HepG2 (cell line): ENCODE measurements around the gene ELP2. TPM values are rescaled to one million over a fixed set of nuclear protein-coding genes. Genes with fewer than 3 reads are reported as not detected.
A peak's percentile ranks its signal among the peaks of the same experiment; 100 is the strongest.

Experiments
- ARID4A ChIP-seq: sonication (generic); formaldehyde crosslinking; IDR thresholded peaks from 2 replicates; pipeline ENCODE4 v1.5.0; 2020; ENCODE audit warnings: mild to moderate bottlenecking, missing genetic modification reagents, borderline replicate concordance
- ARID5B ChIP-seq: IDR thresholded peaks from 2 replicates; pipeline ENCODE4 v1.4.0; 2020; ENCODE audit warnings: mild to moderate bottlenecking, missing genetic modification reagents
- ATAD3A ChIP-seq: sonication (generic); formaldehyde crosslinking; IDR thresholded peaks from 2 replicates; pipeline ENCODE4 v1.4.0; 2020; ENCODE audit warnings: missing genetic modification reagents
- DMAP1 ChIP-seq: IDR thresholded peaks from 2 replicates; pipeline ENCODE4 v1.6.1; 2016
- FIP1L1 ChIP-seq: fragments of 200-400 bp; formaldehyde crosslinking; IDR thresholded peaks from 2 replicates; pipeline ENCODE4 v1.6.1; 2018; ENCODE audit warnings: low read depth, mild to moderate bottlenecking, low read length, moderate library complexity, borderline replicate concordance; ENCODE audit not compliant: insufficient read depth
- IRX3 ChIP-seq: sonication (generic); formaldehyde crosslinking; IDR thresholded peaks from 2 replicates; pipeline ENCODE4 v1.8.1; 2023; ENCODE audit warnings: mild to moderate bottlenecking, low read depth, missing genetic modification reagents, borderline replicate concordance
- PATZ1 ChIP-seq: sonication (generic); formaldehyde crosslinking; IDR thresholded peaks from 2 replicates; pipeline ENCODE4 v1.4.0; 2020; ENCODE audit warnings: missing genetic modification reagents
- SP4 ChIP-seq: sonication (generic); formaldehyde crosslinking; IDR thresholded peaks from 2 replicates; pipeline ENCODE4 v1.8.1; 2023; ENCODE audit warnings: mild to moderate bottlenecking, missing genetic modification reagents
- ZBTB26 ChIP-seq: IDR thresholded peaks from 2 replicates; pipeline ENCODE4 v1.6.1; 2016; ENCODE audit warnings: missing compliant biosample characterization, missing genetic modification reagents, borderline replicate concordance
- ZBTB34 ChIP-seq: sonication (generic); formaldehyde crosslinking; IDR thresholded peaks from 2 replicates; pipeline ENCODE4 v1.8.0; 2022; ENCODE audit warnings: mild to moderate bottlenecking, missing genetic modification reagents
- polyA plus RNA-seq, 8 experiments: library from polyadenylated mRNA; depleted of rRNA in 3 of 8; stranded (reverse) in 7 of 8; unstranded in 1 of 8; fragments of >200 nt; fragmentation: Illumina TruSeq in 4 of 8; extraction: Trizol in 4 of 8; gene quantifications; 2 replicates each; pipeline versions ENCODE4 v1.2.1 to v1.2.3, GENCODE V29; 2011 to 2016; ENCODE audit warnings: low read depth in 4 of 8, missing spikeins in 1 of 8, mixed read lengths in 1 of 8; ENCODE audit not compliant: insufficient read depth in 1 of 8
- total RNA-seq, 5 experiments: library from RNA; depleted of rRNA; stranded (reverse); fragments of >200 nt; fragmentation: Illumina TruSeq; extraction: Trizol; gene quantifications; 2 replicates each; pipeline ENCODE4 v1.2.3, GENCODE V29; 2016; ENCODE audit warnings: low read depth in 1 of 5
- TF ChIP-seq, protein P1 (sequence below): sonication (generic); formaldehyde crosslinking; IDR thresholded peaks from 2 replicates; pipeline ENCODE4 v1.5.0; 2020; ENCODE audit warnings: missing genetic modification reagents
- TF ChIP-seq, protein P2 (sequence below): sonication (generic); formaldehyde crosslinking; IDR thresholded peaks from 2 replicates; pipeline ENCODE4 v1.5.0; 2020; ENCODE audit warnings: missing genetic modification reagents, mild to moderate bottlenecking, borderline replicate concordance

Gene ELP2
- total and polyA plus RNA-seq, 2 of the 13 experiments (the other 11 are each of a cell fraction or from before 2014, with no cell fraction given), result 98.7 to 100 TPM

DNA sequence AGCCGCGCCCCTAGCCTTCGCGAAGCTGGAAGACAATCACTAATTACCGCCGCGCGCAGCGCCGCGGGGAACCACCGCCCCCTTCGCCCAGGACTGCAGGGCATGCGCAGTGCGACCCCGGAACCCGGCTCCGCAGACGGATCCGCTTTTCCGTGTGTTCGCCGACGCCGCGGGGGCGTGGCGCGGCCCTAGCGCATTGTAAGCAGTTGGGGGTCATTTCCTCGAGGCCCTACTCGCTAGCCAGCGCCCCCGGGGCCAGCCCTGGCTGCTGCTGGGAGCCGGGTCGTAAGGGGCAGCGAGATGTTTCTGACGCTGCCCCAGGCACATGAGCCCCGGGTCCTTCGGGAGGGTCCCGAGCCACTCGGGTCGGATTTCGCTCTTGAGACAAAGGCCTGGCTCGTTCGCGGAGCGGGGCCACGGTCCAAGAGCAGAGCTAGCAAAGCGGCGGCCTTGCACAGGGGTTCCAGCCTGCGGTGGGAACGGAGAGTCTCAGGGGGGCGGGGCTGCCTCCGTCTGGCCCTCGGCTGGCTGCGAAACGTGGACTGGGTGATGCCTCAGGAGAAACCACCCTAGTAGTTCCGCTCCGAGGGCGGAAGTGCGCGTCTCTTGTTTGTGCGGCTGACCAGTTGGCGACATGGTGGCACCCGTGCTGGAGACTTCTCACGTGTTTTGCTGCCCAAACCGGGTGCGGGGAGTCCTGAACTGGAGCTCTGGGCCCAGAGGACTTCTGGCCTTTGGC is at the start of gene ELP2, which contains the start of gene SLC39A6 (continued):
- TF ChIP-seq ARID5B (CRISPR knock-in tag) (peak; percentile 50), DMAP1 (peak; percentile 98), SP4 (peak; percentile 66; the same call in 1 of the 2 replicates), ZBTB34 (CRISPR knock-in tag) (peak; percentile 74; the same call in 1 of the 2 replicates), FIP1L1 (no peak), IRX3 (CRISPR knock-in tag) (peak; percentile 10), ZBTB26 (CRISPR knock-in tag) (peak; percentile 22), ARID4A (CRISPR knock-in tag) (peak; percentile 96), PATZ1 (CRISPR knock-in tag) (peak; percentile 86), ATAD3A (CRISPR knock-in tag) (no peak)
- TF ChIP-seq, protein P1, sequence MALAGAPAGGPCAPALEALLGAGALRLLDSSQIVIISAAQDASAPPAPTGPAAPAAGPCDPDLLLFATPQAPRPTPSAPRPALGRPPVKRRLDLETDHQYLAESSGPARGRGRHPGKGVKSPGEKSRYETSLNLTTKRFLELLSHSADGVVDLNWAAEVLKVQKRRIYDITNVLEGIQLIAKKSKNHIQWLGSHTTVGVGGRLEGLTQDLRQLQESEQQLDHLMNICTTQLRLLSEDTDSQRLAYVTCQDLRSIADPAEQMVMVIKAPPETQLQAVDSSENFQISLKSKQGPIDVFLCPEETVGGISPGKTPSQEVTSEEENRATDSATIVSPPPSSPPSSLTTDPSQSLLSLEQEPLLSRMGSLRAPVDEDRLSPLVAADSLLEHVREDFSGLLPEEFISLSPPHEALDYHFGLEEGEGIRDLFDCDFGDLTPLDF, result peak; percentile 47
- TF ChIP-seq, protein P2, sequence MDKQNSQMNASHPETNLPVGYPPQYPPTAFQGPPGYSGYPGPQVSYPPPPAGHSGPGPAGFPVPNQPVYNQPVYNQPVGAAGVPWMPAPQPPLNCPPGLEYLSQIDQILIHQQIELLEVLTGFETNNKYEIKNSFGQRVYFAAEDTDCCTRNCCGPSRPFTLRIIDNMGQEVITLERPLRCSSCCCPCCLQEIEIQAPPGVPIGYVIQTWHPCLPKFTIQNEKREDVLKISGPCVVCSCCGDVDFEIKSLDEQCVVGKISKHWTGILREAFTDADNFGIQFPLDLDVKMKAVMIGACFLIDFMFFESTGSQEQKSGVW (CRISPR knock-in tag), result no peak
